K562 (cell line): ENCODE measurements around the gene CYP2R1. TPM values are rescaled to one million over a fixed set of nuclear protein-coding genes. Genes with fewer than 3 reads are reported as not detected.

Experiments
- ATAC-seq: fragments of 200-7000 bp; cut with Tn5 transposase; 3 replicates; pipeline ENCODE4 v1.9.1; 2020; ENCODE audit warnings: moderate library complexity
- BruUV-seq: library from RNA; stranded (reverse); fragments of 400-500 nt; replicated peaks from 2 replicates; lab custom pipeline; 2021; lab: Mats Ljungman, UMichigan
- CTCF ChIA-PET: fragments of 300-600 bp; formaldehyde crosslinking; extraction: SDS; loops from one replicate; lab custom pipeline; 2021; ENCODE audit warnings: low intra/inter-chr PET ratio; lab: Yijun Ruan, JAX
- POLR2A ChIA-PET: fragments of 300-600, 350-650 bp; sonication (Branson Sonifier 250); formaldehyde crosslinking; extraction: SDS; loops from one replicate; lab custom pipeline; 2021; ENCODE audit warnings: antibody characterized with exemption, inconsistent platforms; lab: Yijun Ruan, JAX
- DNase-seq, 4 experiments: peaks; one replicate each; pipeline versions ENCODE4 v3.0.0 to v3.0.0-alpha.2; 2011 to 2018; ENCODE audit warnings: low spot score in 3 of 4, mixed read lengths in 3 of 4; ENCODE audit errors: extremely low read depth in 1 of 4
- FAIRE-seq: peaks from 2 replicates; lab custom pipeline; 2011; peaks lifted over from hg19 to GRCh38; lab: Jason Lieb, UNC
- H2AFZ ChIP-seq: 2 replicates; pipeline ENCODE4 v1.6.0; 2011; ENCODE audit warnings: low read depth, low read length, control low read depth, inconsistent platforms
- H3K27ac ChIP-seq: fragments of 200-600 bp; 3 replicates; pipeline ENCODE4 v1.8.0; 2011; ENCODE audit warnings: low read depth, mild to moderate bottlenecking, control low read depth, inconsistent platforms, low read length, moderate library complexity, mixed read lengths; ENCODE audit errors: extremely low read depth
- H3K27me3 ChIP-seq, 2 experiments: fragments of 300-600 bp in 1 of 2; 2 replicates in 1 of 2; 3 replicates in 1 of 2; pipeline versions ENCODE4 v1.6.0 to v1.8.0; 2011; ENCODE audit warnings: inconsistent platforms in 2 of 2, low read length in 2 of 2, mild to moderate bottlenecking in 1 of 2, mixed read lengths in 1 of 2, moderate library complexity in 1 of 2; ENCODE audit not compliant: control insufficient read depth in 2 of 2, insufficient read depth in 2 of 2
- H3K36me3 ChIP-seq: fragments of 300-600 bp; 3 replicates; pipeline ENCODE4 v1.8.0; 2011; ENCODE audit warnings: mild to moderate bottlenecking, low read length, inconsistent platforms; ENCODE audit not compliant: control insufficient read depth, insufficient read depth
- H3K4me1 ChIP-seq, 2 experiments: fragments of 200-600 bp in 1 of 2; replicated peaks in 1 of 2; 2 replicates in 1 of 2; 3 replicates in 1 of 2; pipeline versions ENCODE4 v1.5.1 to v1.8.0; 2011; ENCODE audit warnings: inconsistent platforms in 2 of 2, low read length in 2 of 2, mild to moderate bottlenecking in 1 of 2, mixed read lengths in 1 of 2, moderate library complexity in 1 of 2; ENCODE audit not compliant: control insufficient read depth in 2 of 2, insufficient read depth in 2 of 2
- H3K4me2 ChIP-seq: 2 replicates; pipeline ENCODE4 v1.6.1; 2011; ENCODE audit warnings: low read length, control low read depth, inconsistent platforms, mixed read lengths; ENCODE audit not compliant: insufficient read depth
- H3K4me3 ChIP-seq: fragments of 200-600 bp; sonication (generic), shearing (Covaris generic); 2 replicates; pipeline ENCODE4 v1.5.1; 2016; ENCODE audit warnings: control low read depth, inconsistent platforms
- H3K79me2 ChIP-seq: fragments of 200-600 bp; 3 replicates; pipeline ENCODE4 v1.8.0; 2011; ENCODE audit warnings: low read length, inconsistent platforms; ENCODE audit not compliant: control insufficient read depth, insufficient read depth
- H3K9ac ChIP-seq, 2 experiments: 2 replicates each; pipeline versions ENCODE4 v1.6.0 to v1.6.1; 2011; ENCODE audit warnings: low read depth in 2 of 2, low read length in 2 of 2, control low read depth in 1 of 2, inconsistent platforms in 1 of 2, mild to moderate bottlenecking in 1 of 2, mixed read lengths in 1 of 2; ENCODE audit not compliant: insufficient read depth in 1 of 2
- H3K9me1 ChIP-seq: one replicate; pipeline ENCODE4 v1.6.0; 2011; ENCODE audit warnings: inconsistent platforms, mild to moderate bottlenecking, low read length, moderate library complexity; ENCODE audit not compliant: control insufficient read depth, insufficient read depth
- H3K9me3 ChIP-seq: replicated peaks from 2 replicates; pipeline ENCODE4 v1.5.1; 2011; ENCODE audit warnings: low read depth, low read length, inconsistent platforms; ENCODE audit not compliant: control insufficient read depth, insufficient read depth
- H4K20me1 ChIP-seq: replicated peaks from 2 replicates; pipeline ENCODE4 v1.6.1; 2011; ENCODE audit warnings: low read length, inconsistent platforms, mixed read lengths; ENCODE audit not compliant: control insufficient read depth, insufficient read depth
- DACH1 ChIP-seq: fragments of 450-650 bp; IDR thresholded peaks from 2 replicates; pipeline ENCODE4 v1.6.1; 2018; ENCODE audit not compliant: partially characterized antibody
- DDX20 ChIP-seq: fragments of 450-650 bp; IDR thresholded peaks from 2 replicates; pipeline ENCODE4 v1.6.1; 2016; ENCODE audit warnings: missing genetic modification characterization, low read depth, mild to moderate bottlenecking, missing compliant biosample characterization, moderate library complexity
- ELF2 ChIP-seq: fragments of 250-450 bp; sonication (Bioruptor Pico); IDR thresholded peaks from 2 replicates; pipeline ENCODE4 v1.5.0; 2021; ENCODE audit warnings: mild to moderate bottlenecking
- FOSL1 ChIP-seq: fragments of 200-800 bp; sonication (Bioruptor generic); conservative IDR thresholded peaks from 2 replicates; pipeline ENCODE4 v1.6.1; 2016; ENCODE audit warnings: missing genetic modification characterization, missing compliant biosample characterization
- KHSRP ChIP-seq: fragments of 450-650 bp; IDR thresholded peaks from 2 replicates; pipeline ENCODE4 v1.6.1; 2017
- NFATC3 ChIP-seq: fragments of 450-650 bp; IDR thresholded peaks from 2 replicates; pipeline ENCODE4 v1.6.1; 2017; ENCODE audit warnings: mild to moderate bottlenecking
- NR2C2 ChIP-seq, 2 experiments: fragments of 200-800 bp in 1 of 2; sonication (Bioruptor generic) in 1 of 2; sonication (generic) in 1 of 2; formaldehyde crosslinking in 1 of 2; IDR thresholded peaks; 2 replicates each; pipeline versions ENCODE4 v1.6.1 to v1.8.0; 2016 to 2022; ENCODE audit warnings: mild to moderate bottlenecking in 1 of 2, missing compliant biosample characterization in 1 of 2, missing genetic modification characterization in 1 of 2, missing genetic modification reagents in 1 of 2
- PHF20 ChIP-seq: fragments of 450-650 bp; IDR thresholded peaks from 2 replicates; pipeline ENCODE4 v1.6.1; 2018; ENCODE audit not compliant: partially characterized antibody
- ZNF274 ChIP-seq: IDR thresholded peaks from 2 replicates; pipeline ENCODE4 v1.6.1; 2011; ENCODE audit warnings: low read depth, mild to moderate bottlenecking, low read length, moderate library complexity, borderline replicate concordance
- in situ Hi-C: fragments of 300-500 bp; cut with MboI; formaldehyde crosslinking; loops from 4 replicates; pipeline ENCODE4 v1.15.0; 2018; ENCODE audit warnings: inconsistent platforms, mixed read lengths
- intact Hi-C: fragments of 100-400 bp; cut with micrococcal nuclease; formaldehyde crosslinking; loops from 2 replicates; pipeline ENCODE4 v1.14.2; 2022
- polyA plus RNA-seq, 8 experiments: library from polyadenylated mRNA; depleted of rRNA in 4 of 8; stranded (reverse) in 5 of 8; unstranded in 3 of 8; fragments of >200 nt; fragmentation: Nextera tagmentation in 2 of 8; fragmentation: Illumina TruSeq in 1 of 8; extraction: Ambion mirVana in 2 of 8; extraction: Trizol in 1 of 8; gene quantifications; 2 replicates each; pipeline versions ENCODE4 v1.2.1 to v1.2.3, GENCODE V29; 2011 to 2014; ENCODE audit warnings: inconsistent platforms in 1 of 8, missing spikeins in 1 of 8
- total RNA-seq, 7 experiments: library from RNA; depleted of rRNA in 6 of 7; stranded (reverse); fragments of >200 nt in 6 of 7; fragmentation: Illumina TruSeq in 2 of 7; extraction: Trizol in 2 of 7; gene quantifications; 2 replicates each; pipeline versions ENCODE4 v1.2.1 to v1.2.3, GENCODE V29; 2011 to 2021; ENCODE audit warnings: low replicate concordance in 1 of 7
- TF ChIP-seq, protein P1 (sequence below): fragments of 150-350 bp; conservative IDR thresholded peaks from 2 replicates; pipeline ENCODE4 v1.6.1; 2014; ENCODE audit warnings: low read length
- TF ChIP-seq, protein P2 (sequence below), 2 experiments: IDR thresholded peaks; 2 replicates each; pipeline ENCODE4 v1.6.1; 2012; ENCODE audit warnings: improper control_type of control experiment in 2 of 2, low read depth in 2 of 2, low read length in 2 of 2, borderline replicate concordance in 1 of 2

The CYP2R1 gene
- total and polyA plus RNA-seq, 9 of the 15 experiments (the other 6 are each of a cell fraction or from before 2014, with no cell fraction given) = 19.4 to 40.5 (median 29.4) TPM

DNA sequence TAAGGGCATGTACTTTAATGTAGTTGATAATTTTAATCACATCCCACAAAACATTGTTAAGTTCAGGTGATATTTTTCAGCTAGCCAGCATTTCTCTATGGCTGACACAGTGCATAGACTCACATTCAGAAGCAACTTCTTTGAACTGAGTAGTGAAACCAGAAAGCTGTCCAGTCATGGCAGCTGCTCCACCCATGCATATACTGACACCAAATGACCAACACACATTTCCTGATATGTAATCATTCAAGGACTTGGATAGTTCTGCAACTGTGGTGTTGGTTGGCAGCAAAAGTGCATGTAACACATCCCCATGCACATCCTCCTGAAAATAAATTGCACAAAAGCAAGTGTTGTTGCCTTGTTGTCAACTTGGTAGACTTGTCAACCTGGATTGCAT lies 40.4 kb upstream of the CYP2R1 start:
- H3K4me1 ChIP-seq = no peaks in the 10 kb centered on the region
- CTCF ChIA-PET = no interaction called here

More for the DNA sequence above, 40.4 kb upstream of the CYP2R1 start:
- POLR2A ChIA-PET = no interaction called here
- Histone ChIP-seq H3K27ac (no peak overlapping the region), H3K9me3 (no peaks in the 10 kb centered on the region), H2AFZ (no peak overlapping the region), H3K27me3 (no peaks in the 10 kb centered on the region; a peak in 1 of 5 replicates), H3K4me3 (no peak overlapping the region), H3K4me2 (no peak overlapping the region), H3K79me2 (no peaks in the 10 kb centered on the region), H3K36me3 (no peaks in the 10 kb centered on the region), H3K9ac (no peak overlapping the region), H4K20me1 (no peaks in the 10 kb centered on the region), H3K9me1 (no peaks in the 10 kb centered on the region)
- TF ChIP-seq NFATC3 = no peak
- TF ChIP-seq ELF2 (CRISPR knock-in tag) = no peak
- TF ChIP-seq ZNF274 = no peak
- TF ChIP-seq, protein P1, sequence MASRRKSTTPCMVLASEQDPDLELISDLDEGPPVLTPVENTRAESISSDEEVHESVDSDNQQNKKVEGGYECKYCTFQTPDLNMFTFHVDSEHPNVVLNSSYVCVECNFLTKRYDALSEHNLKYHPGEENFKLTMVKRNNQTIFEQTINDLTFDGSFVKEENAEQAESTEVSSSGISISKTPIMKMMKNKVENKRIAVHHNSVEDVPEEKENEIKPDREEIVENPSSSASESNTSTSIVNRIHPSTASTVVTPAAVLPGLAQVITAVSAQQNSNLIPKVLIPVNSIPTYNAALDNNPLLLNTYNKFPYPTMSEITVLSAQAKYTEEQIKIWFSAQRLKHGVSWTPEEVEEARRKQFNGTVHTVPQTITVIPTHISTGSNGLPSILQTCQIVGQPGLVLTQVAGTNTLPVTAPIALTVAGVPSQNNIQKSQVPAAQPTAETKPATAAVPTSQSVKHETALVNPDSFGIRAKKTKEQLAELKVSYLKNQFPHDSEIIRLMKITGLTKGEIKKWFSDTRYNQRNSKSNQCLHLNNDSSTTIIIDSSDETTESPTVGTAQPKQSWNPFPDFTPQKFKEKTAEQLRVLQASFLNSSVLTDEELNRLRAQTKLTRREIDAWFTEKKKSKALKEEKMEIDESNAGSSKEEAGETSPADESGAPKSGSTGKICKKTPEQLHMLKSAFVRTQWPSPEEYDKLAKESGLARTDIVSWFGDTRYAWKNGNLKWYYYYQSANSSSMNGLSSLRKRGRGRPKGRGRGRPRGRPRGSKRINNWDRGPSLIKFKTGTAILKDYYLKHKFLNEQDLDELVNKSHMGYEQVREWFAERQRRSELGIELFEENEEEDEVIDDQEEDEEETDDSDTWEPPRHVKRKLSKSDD = no peak
- TF ChIP-seq NR2C2 (CRISPR knock-in tag; IDR thresholded peaks at IDR 0.05) = no peak
- no peak for TF ChIP-seq NR2C2 (tag; IDR thresholded peaks at IDR 0.05)
- TF ChIP-seq DACH1 = no peak
- TF ChIP-seq DDX20 (tag) = no peak
- TF ChIP-seq, protein P2, sequence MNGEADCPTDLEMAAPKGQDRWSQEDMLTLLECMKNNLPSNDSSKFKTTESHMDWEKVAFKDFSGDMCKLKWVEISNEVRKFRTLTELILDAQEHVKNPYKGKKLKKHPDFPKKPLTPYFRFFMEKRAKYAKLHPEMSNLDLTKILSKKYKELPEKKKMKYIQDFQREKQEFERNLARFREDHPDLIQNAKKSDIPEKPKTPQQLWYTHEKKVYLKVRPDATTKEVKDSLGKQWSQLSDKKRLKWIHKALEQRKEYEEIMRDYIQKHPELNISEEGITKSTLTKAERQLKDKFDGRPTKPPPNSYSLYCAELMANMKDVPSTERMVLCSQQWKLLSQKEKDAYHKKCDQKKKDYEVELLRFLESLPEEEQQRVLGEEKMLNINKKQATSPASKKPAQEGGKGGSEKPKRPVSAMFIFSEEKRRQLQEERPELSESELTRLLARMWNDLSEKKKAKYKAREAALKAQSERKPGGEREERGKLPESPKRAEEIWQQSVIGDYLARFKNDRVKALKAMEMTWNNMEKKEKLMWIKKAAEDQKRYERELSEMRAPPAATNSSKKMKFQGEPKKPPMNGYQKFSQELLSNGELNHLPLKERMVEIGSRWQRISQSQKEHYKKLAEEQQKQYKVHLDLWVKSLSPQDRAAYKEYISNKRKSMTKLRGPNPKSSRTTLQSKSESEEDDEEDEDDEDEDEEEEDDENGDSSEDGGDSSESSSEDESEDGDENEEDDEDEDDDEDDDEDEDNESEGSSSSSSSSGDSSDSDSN (IDR thresholded peaks at IDR 0.05; ENCODE audit: borderline replicate concordance in 1 of 2, low read depth in 2 of 2, low read length in 2 of 2) = no peak
- no peak for TF ChIP-seq PHF20
- TF ChIP-seq FOSL1 = no peak
- no peak for TF ChIP-seq KHSRP
- in situ Hi-C loops (no loop called here), intact Hi-C loops (no loop called here)
- DNase-seq (no peak), ATAC-seq (no peak), FAIRE-seq (no peak)
- no TSS peak for BruUV-seq
